SK-N-SH (cell line): ENCODE results near the gene LCN9. TPM values are rescaled to one million over a fixed set of nuclear protein-coding genes. Genes with fewer than 3 reads are reported as not detected.

Experiments used
- CTCF ChIA-PET: fragments of 300-600, 350-600 bp; formaldehyde crosslinking; extraction: SDS; loops from one replicate; lab custom pipeline; 2021; lab: Yijun Ruan, JAX
- POLR2A ChIA-PET: fragments of 350-600 bp; sonication (Branson Sonifier 250); formaldehyde crosslinking; extraction: SDS; loops from one replicate; lab custom pipeline; 2020; ENCODE audit warnings: antibody characterized with exemption, inconsistent platforms; lab: Yijun Ruan, JAX
- DNase-seq: peaks from one replicate; pipeline ENCODE4 v3.0.0; 2012
- H2AFZ ChIP-seq: fragments of 200-600 bp; sonication (generic); 2 replicates; pipeline ENCODE4 v1.8.1; 2016; ENCODE audit warnings: antibody characterized with exemption, mild to moderate bottlenecking, low read depth
- H3F3A ChIP-seq: fragments of 200-600 bp; sonication (generic); replicated peaks from 2 replicates; pipeline ENCODE3; 2016; ENCODE audit warnings: antibody characterized with exemption, mild to moderate bottlenecking; ENCODE audit not compliant: insufficient read depth
- H3K27ac ChIP-seq, 2 experiments: fragments of 200-500 bp in 1 of 2; fragments of 200-600 bp in 1 of 2; sonication (Bioruptor generic) in 1 of 2; sonication (generic), shearing (Covaris generic) in 1 of 2; 2 replicates each; pipeline versions ENCODE4 v1.5.1 to v1.6.1; 2014 to 2016; ENCODE audit warnings: low read depth in 2 of 2, inconsistent platforms in 1 of 2, low read length in 1 of 2, mild to moderate bottlenecking in 1 of 2, mixed read lengths in 1 of 2
- H3K27me3 ChIP-seq: fragments of 200-600 bp; sonication (generic), shearing (Covaris generic); 2 replicates; pipeline ENCODE4 v1.6.1; 2016; ENCODE audit warnings: mixed run types; ENCODE audit not compliant: insufficient read depth
- H3K36me3 ChIP-seq, 2 experiments: fragments of 200-500 bp in 1 of 2; fragments of 200-600 bp in 1 of 2; sonication (Bioruptor generic) in 1 of 2; sonication (generic) in 1 of 2; replicated peaks in 1 of 2; 2 replicates each; pipeline versions ENCODE3 to v1.5.1; 2014 to 2016; ENCODE audit warnings: low read length in 1 of 2, mild to moderate bottlenecking in 1 of 2; ENCODE audit not compliant: insufficient read depth in 2 of 2, control insufficient read depth in 1 of 2
- H3K4me1 ChIP-seq, 2 experiments: fragments of 200-500 bp in 1 of 2; fragments of 200-600 bp in 1 of 2; sonication (Bioruptor generic) in 1 of 2; sonication (generic), shearing (Covaris generic) in 1 of 2; 2 replicates each; pipeline versions ENCODE4 v1.5.1 to v1.6.1; 2014 to 2016; ENCODE audit warnings: low read depth in 1 of 2, low read length in 1 of 2, mixed run types in 1 of 2; ENCODE audit not compliant: insufficient read depth in 2 of 2, control insufficient read depth in 1 of 2
- H3K4me2 ChIP-seq: fragments of 200-600 bp; sonication (generic), shearing (Covaris generic); 2 replicates; pipeline ENCODE4 v1.6.1; 2017; ENCODE audit warnings: mixed run types
- H3K4me3 ChIP-seq, 2 experiments: fragments of 200-500 bp in 1 of 2; fragments of 200-600 bp in 1 of 2; sonication (Bioruptor generic) in 1 of 2; sonication (generic), shearing (Covaris generic) in 1 of 2; 2 replicates each; pipeline versions ENCODE4 v1.5.1 to v1.8.1; 2014 to 2016; ENCODE audit warnings: low read depth in 2 of 2, inconsistent platforms in 1 of 2, low read length in 1 of 2, mild to moderate bottlenecking in 1 of 2, mixed read lengths in 1 of 2, moderate library complexity in 1 of 2
- H3K79me2 ChIP-seq: fragments of 200-600 bp; sonication (generic); 2 replicates; pipeline ENCODE4 v1.8.1; 2017; ENCODE audit warnings: mild to moderate bottlenecking; ENCODE audit not compliant: insufficient read depth
- H3K9ac ChIP-seq: fragments of 200-600 bp; sonication (generic); 2 replicates; pipeline ENCODE4 v1.6.1; 2017; ENCODE audit warnings: mixed run types
- H3K9me2 ChIP-seq: fragments of 200-600 bp; sonication (generic); 2 replicates; pipeline ENCODE4 v1.6.1; 2017; ENCODE audit warnings: mixed run types
- H3K9me3 ChIP-seq: fragments of 200-600 bp; sonication (generic); 2 replicates; pipeline ENCODE4 v1.6.1; 2017; ENCODE audit warnings: mixed run types, mild to moderate bottlenecking, moderate library complexity
- H4K20me1 ChIP-seq: fragments of 200-600 bp; sonication (generic); 2 replicates; pipeline ENCODE4 v1.6.1; 2017; ENCODE audit warnings: mild to moderate bottlenecking, mixed run types; ENCODE audit not compliant: insufficient read depth
- EP300 ChIP-seq, 2 experiments: IDR thresholded peaks; 2 replicates each; pipeline versions ENCODE4 v1.4.0 to v1.6.1; 2012; ENCODE audit warnings: borderline replicate concordance in 1 of 2, low read depth in 1 of 2, low read length in 1 of 2
- NFIC ChIP-seq: IDR thresholded peaks from 2 replicates; pipeline ENCODE4 v1.4.0; 2012; ENCODE audit warnings: borderline replicate concordance
- REST ChIP-seq: IDR thresholded peaks from 2 replicates; pipeline ENCODE4 v1.6.1; 2012; ENCODE audit warnings: mild to moderate bottlenecking, low read depth, low read length, moderate library complexity
- YY1 ChIP-seq: IDR thresholded peaks from 2 replicates; pipeline ENCODE4 v1.4.0; 2012; ENCODE audit warnings: low read depth, mild to moderate bottlenecking
- whole genome bisulfite sequencing: methylation state at CpG from one replicate; pipeline ENCODE4 v1.1.6; 2017; ENCODE audit warnings: low lambda C conversion rate; 5-methylcytosine and 5-hydroxymethylcytosine counted together
- polyA plus RNA-seq, 3 experiments: library from polyadenylated mRNA; depleted of rRNA; stranded (reverse); fragments of >200 nt; gene quantifications; 2 replicates each; pipeline ENCODE4 v1.2.3, GENCODE V29; 2012

LCN9 gene
- polyA plus RNA-seq, 1 of the 3 experiments (the other 2 are of a cell fraction): not detected

GRCh38 chr9:135714242-135715055, 51.3 kb downstream of the LCN9 start:
- Histone ChIP-seq H3K4me3 (peak overlapping the region in 1 of 2 experiments; percentile 33; a peak in 2 of 4 replicates), H3K36me3 (no peaks in the 10 kb centered on the region), H3K27me3 (no peaks in the 10 kb centered on the region), H3F3A (no peaks in the 10 kb centered on the region), H3K79me2 (no peaks in the 10 kb centered on the region), H3K9me2 (no peaks in the 10 kb centered on the region), H3K4me1 (peaks cover 0 to 19% of the 10 kb centered on the region in 2 experiments; a peak in 1 of 4 replicates), H2AFZ (no peak overlapping the region), H3K9me3 (no peaks in the 10 kb centered on the region), H4K20me1 (no peaks in the 10 kb centered on the region), H3K4me2 (no peak overlapping the region), H3K27ac (no peak overlapping the region), H3K9ac (no peak overlapping the region)
- CTCF ChIA-PET: interaction anchor here (0.9 to 4.0 kb wide), 7 partner anchors 8 to 408 kb away, joined by 3 to 29 read pairs (median 6); partner anchors contain the start of gene KCNT1
- WGBS: 24% methylated on average over 40 of the region's 103 CpGs
- POLR2A ChIA-PET: no interaction called here
- DNase-seq: peak; percentile 78
- peak; percentile 87 for TF ChIP-seq REST
- no peak for TF ChIP-seq YY1

GRCh38 chr9:135715056-135715595, 52.0 kb downstream of the LCN9 start:
- Histone ChIP-seq H3K4me1 (peaks cover 0 to 19% of the 10 kb centered on the region in 2 experiments; a peak in 1 of 4 replicates), H2AFZ (no peak overlapping the region), H3K4me3 (no peak overlapping the region; a peak in 1 of 4 replicates), H3K27ac (no peak overlapping the region), H3K79me2 (no peaks in the 10 kb centered on the region), H3K27me3 (no peaks in the 10 kb centered on the region), H3K4me2 (no peak overlapping the region), H3K9me2 (no peaks in the 10 kb centered on the region), H3K9ac (no peak overlapping the region), H3F3A (no peaks in the 10 kb centered on the region), H3K36me3 (no peaks in the 10 kb centered on the region), H4K20me1 (no peaks in the 10 kb centered on the region), H3K9me3 (no peaks in the 10 kb centered on the region)
- ChIA-PET POLR2A (no interaction called here), CTCF (interaction anchor here (0.9 to 4.1 kb wide), 4 partner anchors 9 to 408 kb away, joined by 3 to 32 read pairs (median 6); partner anchors contain the start of gene KCNT1)
- no peak for DNase-seq
- TF ChIP-seq REST (no peak), NFIC (no peak), EP300 (IDR thresholded peaks at IDR 0.05; ENCODE audit: borderline replicate concordance in 1 of 2, low read depth in 1 of 2, low read length in 1 of 2) (no peak)
- WGBS: 61% methylated on average over 20 of the region's 23 CpGs
